HK-2 (cell line): ENCODE data around the gene LRRC70.
"Not testable (repeated sequence)": the region's sequence is repeated elsewhere in the genome, so short reads cannot be mapped to it uniquely, and the experiment has no call there.

Experiments used
- DNase-seq: peaks from one replicate; pipeline ENCODE4 v3.0.0-alpha.2; 2018; ENCODE audit not compliant: unreplicated experiment

LRRC70 gene, protein sequence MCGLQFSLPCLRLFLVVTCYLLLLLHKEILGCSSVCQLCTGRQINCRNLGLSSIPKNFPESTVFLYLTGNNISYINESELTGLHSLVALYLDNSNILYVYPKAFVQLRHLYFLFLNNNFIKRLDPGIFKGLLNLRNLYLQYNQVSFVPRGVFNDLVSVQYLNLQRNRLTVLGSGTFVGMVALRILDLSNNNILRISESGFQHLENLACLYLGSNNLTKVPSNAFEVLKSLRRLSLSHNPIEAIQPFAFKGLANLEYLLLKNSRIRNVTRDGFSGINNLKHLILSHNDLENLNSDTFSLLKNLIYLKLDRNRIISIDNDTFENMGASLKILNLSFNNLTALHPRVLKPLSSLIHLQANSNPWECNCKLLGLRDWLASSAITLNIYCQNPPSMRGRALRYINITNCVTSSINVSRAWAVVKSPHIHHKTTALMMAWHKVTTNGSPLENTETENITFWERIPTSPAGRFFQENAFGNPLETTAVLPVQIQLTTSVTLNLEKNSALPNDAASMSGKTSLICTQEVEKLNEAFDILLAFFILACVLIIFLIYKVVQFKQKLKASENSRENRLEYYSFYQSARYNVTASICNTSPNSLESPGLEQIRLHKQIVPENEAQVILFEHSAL

DNA sequence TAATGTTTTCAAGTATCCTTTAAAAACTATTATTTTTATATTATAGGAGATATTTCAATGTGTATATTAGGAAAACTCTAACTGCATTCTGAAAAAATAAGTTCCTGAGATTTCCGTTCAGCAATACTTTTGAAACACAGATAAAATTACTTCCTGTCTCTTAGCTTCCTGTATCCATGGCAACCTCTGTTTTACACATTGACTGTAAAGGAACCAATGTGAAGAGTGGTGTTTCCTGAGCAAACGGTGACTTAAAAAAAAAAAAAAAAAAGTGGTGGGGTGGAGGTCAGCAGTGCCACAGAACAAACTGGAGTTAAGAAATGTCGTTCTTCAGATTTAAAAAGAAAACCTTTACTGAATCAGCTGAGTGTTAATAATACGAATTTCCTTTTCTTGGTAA, at the start of gene LRRC70:
LRRC70 (plus strand) TSS at position 280 of the 400 bp plus-strand sequence. CDS start 620 bp downstream, outside the sequence.
- DNase-seq, result no peak

- no peak for DNase-seq
Observed at GRCh38 chr5:62533597-62533996, 45.0 kb upstream of the LRRC70 start.

DNA sequence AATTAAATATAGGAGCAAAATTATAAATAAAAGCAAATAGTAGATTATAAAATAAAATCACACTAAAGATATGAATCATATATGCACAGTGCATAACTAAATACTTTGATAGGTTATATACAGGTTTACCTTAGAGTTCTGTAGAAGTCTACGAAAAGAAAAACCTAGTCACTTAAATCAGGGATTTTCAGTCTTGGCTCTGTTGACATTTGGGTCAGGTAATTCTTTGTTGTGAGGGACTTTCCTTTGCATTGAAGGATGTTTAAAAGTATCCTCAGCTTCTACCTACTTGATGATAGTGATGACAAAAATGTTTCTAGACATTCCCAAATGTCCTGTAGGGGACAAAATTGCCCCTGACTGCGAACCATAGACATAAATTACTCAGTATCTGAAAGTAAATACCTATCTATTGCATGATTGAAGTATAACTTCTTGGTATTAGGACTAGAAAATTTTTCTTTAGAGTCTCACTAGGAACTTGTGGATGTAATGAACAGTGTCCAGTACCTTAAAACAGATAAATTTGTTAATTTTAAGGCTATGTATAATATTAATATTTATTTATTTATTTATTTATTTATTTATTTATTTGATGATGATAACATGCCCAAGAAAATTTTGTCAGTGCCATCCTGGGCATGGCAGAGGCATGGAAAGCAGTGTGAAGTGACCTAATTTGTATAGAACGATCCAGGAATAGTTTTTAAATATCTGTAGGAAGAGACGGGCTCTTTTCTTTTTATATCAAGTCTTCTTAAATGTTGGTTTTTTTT, 44.0 kb upstream of the LRRC70 start:
- DNase-seq, result no peak

- DNase-seq, result no peak
Observed at GRCh38 chr5:62536232-62536631, 42.4 kb upstream of the LRRC70 start.

- no peak for DNase-seq
Observed at GRCh38 chr5:62536783-62537182, 41.8 kb upstream of the LRRC70 start.

DNA sequence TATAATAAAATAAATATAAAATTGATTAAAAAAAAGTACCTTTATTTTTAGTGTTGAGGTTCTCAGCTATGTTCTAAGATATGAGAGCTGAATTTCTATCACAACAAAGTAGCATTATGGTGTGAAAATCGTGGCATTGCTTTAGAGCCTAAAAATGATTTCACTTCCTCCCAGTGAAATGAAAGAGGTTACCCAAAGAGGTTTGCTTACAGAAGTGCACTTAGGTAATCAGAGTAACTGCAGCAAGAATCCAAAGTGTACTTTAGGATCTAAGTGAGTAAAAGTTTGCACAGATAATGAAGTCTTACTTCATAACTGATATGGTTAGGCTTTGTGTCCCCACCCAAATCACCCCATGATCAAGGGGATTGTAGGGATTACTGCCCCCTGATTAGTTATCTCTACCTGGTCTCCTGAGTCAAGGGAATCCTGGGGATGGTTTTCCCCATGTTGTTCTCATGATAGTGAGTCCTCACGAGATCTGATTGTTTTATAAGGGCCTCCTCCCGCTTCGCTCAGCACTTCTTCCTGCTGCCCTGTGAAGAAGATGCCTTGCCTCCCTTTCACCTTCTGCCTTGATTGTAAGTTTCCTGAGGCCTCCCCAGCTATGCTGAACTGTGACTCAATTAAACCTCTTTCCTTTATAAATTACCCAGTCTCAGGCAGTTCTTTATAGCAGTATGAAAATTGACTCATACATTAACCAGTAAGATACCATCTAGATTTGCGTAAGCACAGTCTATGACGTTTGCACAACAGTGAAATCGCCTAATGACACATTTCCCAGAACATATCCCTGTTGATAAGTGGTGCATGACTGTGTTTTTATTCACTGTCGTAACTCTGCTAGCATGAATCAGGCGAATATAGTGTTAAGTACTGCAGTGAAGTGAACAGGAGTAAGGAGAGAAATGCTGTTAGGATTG, 40.3 kb upstream of the LRRC70 start:
- no peak for DNase-seq

GRCh38 chr5:62542720-62543119, 35.9 kb upstream of the LRRC70 start:
- DNase-seq, result no peak

DNA sequence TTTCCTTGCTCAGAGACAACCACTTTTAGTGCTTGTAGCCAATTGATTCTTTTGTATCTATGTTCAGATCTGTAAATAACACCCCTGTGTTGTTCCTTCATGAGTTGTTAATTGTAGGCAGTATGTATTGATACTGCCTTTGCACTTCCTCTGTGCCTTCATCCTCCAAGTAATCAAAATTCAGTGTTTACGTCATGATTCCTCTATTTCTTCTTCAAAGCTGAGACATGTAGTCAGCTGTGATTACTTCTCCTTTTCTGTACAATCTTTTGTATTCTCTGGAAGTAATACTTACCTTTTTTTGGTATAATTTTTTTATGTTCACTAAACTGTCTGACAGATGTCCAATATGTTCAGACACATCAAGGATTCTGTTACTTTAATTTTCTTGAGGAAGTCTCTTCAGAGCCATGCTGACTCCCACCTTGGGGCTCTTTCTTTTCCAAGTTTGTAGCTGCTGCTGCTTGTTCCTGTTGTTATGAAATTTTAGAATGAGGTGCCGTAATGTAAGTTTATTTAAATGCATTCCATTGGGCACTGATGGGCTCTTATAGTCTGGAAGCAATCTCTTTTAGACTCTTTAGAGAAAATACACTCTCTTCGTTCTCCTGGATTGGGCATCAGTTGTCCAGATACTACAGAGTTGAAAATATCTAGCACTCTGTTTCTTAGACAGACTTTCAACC, 30.5 kb upstream of the LRRC70 start:
- no peak for DNase-seq

DNA sequence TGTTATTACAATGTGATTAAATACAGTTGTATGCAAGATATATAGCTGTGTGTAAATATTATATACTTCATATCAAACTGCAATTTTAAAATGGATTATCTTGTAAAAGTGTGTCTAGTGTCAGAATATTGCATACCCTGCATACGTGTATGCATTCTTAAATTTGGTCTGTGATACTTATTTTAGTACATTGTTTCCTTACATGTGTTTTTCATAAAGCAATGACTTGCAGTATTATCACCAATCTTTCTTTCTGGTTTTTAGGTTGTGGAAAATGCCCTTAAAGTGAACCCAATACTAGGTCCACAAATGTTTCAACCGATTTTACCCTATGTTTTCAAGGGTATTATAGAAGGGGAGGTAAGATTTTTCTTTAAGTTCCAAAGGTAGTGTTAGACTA, 28.5 kb upstream of the LRRC70 start:
- no peak for DNase-seq

GRCh38 chr5:62555930-62556329, 22.7 kb upstream of the LRRC70 start:
- DNase-seq, result no peak

DNA sequence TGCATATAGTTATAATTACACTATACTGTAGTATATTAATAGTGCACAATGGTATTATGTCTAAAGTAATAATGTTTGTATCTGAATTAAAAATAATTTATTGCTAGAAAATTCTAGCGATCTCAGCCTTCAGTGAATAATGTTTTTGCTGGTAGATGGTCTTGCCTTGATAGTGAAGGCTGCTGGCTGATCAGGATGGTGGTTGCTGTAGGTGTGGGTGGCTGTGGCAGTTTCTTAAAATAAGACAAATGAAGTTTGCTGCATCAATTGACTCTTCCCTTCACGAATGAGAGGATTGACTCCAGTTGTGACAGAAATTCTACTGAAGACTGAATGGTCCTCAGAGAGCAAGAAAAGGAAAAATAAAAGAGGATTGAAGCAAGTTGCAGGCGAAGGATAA, 19.7 kb upstream of the LRRC70 start:
- no peak for DNase-seq

DNA sequence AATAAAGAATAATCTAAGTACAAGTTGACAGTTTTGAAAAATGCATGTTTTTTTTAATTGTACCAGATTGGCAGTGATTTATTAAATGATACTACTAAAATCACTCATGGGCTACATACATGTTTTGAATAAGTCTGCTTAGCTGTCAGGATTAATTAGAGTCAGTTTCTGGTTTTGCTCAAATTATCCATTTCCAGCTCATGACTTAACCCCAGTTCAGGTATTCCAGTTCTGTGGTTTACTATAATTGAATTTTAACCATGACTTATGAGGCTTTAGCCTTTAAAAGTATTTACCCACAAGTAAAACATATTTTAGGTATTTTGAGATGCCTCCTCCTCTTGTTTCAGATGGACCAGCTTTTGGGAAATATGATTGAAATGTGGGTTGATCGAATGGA, 17.8 kb upstream of the LRRC70 start:
- no peak for DNase-seq

DNA sequence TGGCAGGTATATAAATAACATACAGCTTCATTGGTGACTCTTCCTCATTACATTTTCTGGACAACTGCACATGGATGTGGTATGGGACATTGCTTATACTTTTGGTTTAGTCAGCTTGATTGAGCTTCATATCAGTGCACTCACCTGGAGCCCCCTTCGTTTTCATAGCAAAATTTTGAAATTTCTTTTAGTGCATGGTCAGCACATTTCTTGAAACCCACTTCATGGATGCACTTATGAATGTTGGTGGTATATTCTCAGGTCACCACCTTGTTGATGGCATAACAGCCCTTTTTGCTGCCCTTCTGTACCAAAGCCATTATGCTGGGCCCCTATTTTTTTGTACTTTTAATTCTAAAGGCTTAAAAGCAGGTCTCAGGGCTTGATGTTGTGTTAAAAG, 16.7 kb upstream of the LRRC70 start:
- no peak for DNase-seq

DNA sequence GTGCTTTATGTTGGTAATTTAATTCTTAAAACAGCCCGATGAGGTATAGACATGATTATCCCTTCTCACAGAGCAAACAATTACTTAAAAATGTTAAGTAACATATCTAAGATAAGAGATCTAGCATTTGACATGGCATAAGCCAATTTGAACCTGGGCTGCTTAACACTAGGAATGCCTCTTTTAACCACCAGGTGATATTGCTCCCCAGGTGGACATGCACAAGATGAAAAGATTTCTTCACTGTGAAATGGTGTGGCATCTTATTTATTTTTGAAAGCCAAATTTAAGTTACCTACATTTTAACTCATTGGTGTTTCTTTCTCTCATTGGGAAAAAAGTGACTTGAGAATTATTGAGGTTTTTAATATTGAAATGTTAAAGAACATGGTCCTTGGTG, 15.8 kb upstream of the LRRC70 start:
- DNase-seq, result no peak

DNA sequence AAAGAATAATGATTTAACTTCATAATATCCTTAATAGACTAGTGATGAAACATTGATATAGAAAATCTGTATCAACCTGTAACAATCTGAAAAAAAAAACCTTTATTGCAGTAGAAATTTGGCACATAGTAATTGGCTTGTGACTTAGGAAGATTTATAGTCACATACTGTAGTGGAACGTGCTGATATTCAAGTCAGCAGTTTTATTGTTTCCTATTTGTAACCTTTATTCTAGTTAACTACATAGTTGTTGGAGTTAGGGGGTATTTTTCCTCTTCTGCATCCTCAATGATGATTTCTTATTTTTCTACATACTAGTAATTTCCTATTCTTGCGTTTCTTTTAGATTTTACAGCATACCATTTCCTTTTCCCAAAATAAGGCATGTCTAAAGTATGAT, 14.5 kb upstream of the LRRC70 start:
- no peak for DNase-seq

DNA sequence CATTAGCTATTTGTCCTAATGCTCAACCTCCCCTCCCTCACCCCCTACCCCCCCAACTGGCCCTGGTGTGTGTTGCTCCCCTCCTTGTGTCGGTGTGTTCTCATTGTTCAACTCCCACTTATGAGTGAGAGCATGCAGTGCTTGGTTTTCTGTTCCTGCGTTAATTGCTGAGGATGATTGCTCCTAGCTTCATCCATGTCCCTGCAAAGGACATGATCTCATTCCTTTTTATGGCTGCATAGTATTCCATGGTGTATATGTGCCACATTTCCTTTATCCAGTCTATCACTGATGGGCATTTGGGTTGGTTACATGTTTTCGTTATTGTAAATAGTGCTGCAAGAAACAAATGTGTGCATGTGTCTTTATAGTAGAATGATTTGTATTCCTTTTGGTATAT, 12.9 kb upstream of the LRRC70 start:
- not testable (repeated sequence) for DNase-seq

DNA sequence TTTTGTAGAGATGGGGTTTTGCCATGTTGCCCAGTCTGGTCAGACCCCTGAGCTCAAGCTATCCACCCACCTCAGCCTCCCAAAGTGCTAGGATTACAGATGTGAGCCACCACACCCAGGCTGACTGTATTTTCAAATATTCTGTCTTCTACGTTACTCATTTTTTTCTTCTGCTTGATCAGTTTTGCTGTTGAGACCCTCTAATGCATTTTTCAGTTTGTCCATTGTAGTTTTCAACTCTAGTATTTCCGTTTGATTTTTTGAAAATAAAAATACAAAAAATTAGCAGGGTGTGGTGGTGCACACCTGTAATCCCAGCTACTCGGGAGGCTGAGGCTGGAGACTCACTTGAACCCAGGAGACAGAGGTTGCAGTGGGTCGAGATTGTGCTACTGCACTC, 10.5 kb upstream of the LRRC70 start:
- DNase-seq, result no peak

GRCh38 chr5:62568800-62569432, 9.7 kb upstream of the LRRC70 start:
- no peak for DNase-seq

DNA sequence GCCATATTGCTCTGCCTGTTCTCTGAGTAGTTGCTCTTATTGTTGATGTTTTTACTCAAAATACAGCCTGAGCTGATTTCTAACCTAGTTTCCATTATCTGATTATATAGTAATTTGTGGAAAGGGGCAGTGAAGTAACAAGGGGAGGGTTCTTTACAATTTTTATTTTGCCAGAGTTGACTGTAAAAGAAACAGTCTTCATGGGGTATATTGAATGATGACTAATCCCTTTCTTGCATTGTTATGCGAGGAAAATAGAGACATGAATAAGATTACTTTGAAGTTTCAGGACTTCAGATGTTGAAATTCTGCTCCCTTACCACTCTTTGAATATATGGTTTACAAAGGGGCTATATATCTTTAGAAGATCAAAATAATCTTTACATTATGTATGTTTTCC, 9.1 kb upstream of the LRRC70 start:
- no peak for DNase-seq

DNA sequence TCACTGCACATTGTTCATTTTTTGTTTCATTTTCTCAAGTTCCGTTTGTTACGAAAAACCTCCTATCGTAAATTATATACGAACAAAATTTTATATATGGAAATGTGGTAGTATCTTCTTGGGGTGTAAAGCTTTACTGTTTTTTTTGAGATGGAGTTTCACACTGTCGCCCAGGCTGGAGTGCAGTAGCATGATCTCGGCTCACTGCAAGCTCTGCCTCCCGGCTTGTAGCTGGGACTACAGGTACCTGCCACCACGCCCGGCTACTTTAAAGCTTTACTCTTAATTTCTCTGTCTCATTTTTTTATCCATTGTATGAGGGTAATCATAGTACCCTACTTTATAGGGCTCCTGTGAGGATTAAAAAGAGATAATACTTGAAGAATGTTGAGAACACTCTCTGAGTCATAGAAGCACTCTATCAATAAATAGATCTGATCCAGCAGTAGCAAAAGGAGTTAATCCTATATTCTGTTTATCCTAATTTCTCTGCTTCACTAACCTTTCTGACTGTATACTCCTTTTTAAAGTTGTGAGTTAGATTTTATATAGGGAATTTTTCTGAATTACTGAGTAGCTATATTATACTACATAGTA, 5.6 kb upstream of the LRRC70 start:
- no peak for DNase-seq
